B cell (primary cell): ENCODE data around the gene CEP128. TPM values are rescaled to one million over a fixed set of nuclear protein-coding genes. Genes with fewer than 3 reads are reported as not detected.

Experiments
- ATAC-seq: fragments of 200-7000 bp; cut with Tn5 transposase; one replicate; pipeline ENCODE4 v1.10.0; 2021; ENCODE audit warnings: low read depth, mild to moderate bottlenecking, moderate number of reproducible peaks, moderate library complexity
- CTCF ChIA-PET: fragments of 350-600 bp; sonication (Branson Sonifier 250); formaldehyde crosslinking; loops from one replicate; lab custom pipeline; 2021; ENCODE audit warnings: antibody characterized with exemption, inconsistent platforms; lab: Charles Lee
- POLR2A ChIA-PET: fragments of 350-600 bp; sonication (Branson Sonifier 250); formaldehyde crosslinking; loops from one replicate; lab custom pipeline; 2021; ENCODE audit warnings: antibody characterized with exemption; lab: Charles Lee
- DNase-seq: peaks from one replicate; pipeline ENCODE4 v3.0.0; 2013
- H2AFZ ChIP-seq: 2 replicates; pipeline ENCODE4 v1.6.1; 2012; ENCODE audit warnings: mild to moderate bottlenecking, low read depth, low read length; ENCODE audit not compliant: insufficient read depth, poor library complexity, severe bottlenecking
- H3K27ac ChIP-seq, 2 donors: 1 replicate in 1 of 2; 2 replicates in 1 of 2; pipeline ENCODE4 v1.5.1; 2012 to 2013; ENCODE audit warnings: low read length in 2 of 2, mild to moderate bottlenecking in 2 of 2, moderate library complexity in 1 of 2
- H3K27me3 ChIP-seq, 4 experiments: fragments of 200-600 bp in 1 of 4; sonication (generic) in 1 of 4; replicated peaks in 1 of 4; 1 replicate in 2 of 4; 2 replicates in 2 of 4; pipeline versions ENCODE4 v1.6.1 to v1.7.0; 2013 to 2016; ENCODE audit warnings: low read length in 3 of 4, mild to moderate bottlenecking in 2 of 4, mixed read lengths in 1 of 4, moderate library complexity in 1 of 4; ENCODE audit not compliant: insufficient read depth in 4 of 4, control insufficient read depth in 3 of 4; ENCODE audit errors: control extremely low read depth in 1 of 4
- H3K36me3 ChIP-seq, 2 experiments: replicated peaks in 1 of 2; 1 replicate in 1 of 2; 2 replicates in 1 of 2; pipeline versions ENCODE4 v1.6.1 to v1.7.1; 2013; ENCODE audit warnings: low read length in 1 of 2; ENCODE audit not compliant: insufficient read depth in 2 of 2, control insufficient read depth in 1 of 2; ENCODE audit errors: control extremely low read depth in 1 of 2, extremely low read depth in 1 of 2
- H3K4me1 ChIP-seq, 2 donors: fragments of 200-600 bp in 1 of 2; sonication (generic) in 1 of 2; 1 replicate in 1 of 2; 2 replicates in 1 of 2; pipeline versions ENCODE4 v1.5.1 to v1.6.1; 2013 to 2017; ENCODE audit warnings: low read length in 2 of 2; ENCODE audit not compliant: control insufficient read depth in 2 of 2, insufficient read depth in 2 of 2
- H3K4me2 ChIP-seq: replicated peaks from 2 replicates; pipeline ENCODE3; 2012; ENCODE audit warnings: mild to moderate bottlenecking, low read depth, low read length; ENCODE audit not compliant: poor library complexity, severe bottlenecking
- H3K4me3 ChIP-seq, 5 experiments: fragments of 200-600 bp in 1 of 5; sonication (generic) in 1 of 5; 1 replicate in 3 of 5; 2 replicates in 2 of 5; pipeline versions ENCODE4 v1.5.1 to v1.7.0; 2011 to 2016; ENCODE audit warnings: low read length in 4 of 5, mild to moderate bottlenecking in 4 of 5, low read depth in 2 of 5, control low read depth in 1 of 5, moderate library complexity in 1 of 5; ENCODE audit not compliant: insufficient read depth in 1 of 5; ENCODE audit errors: control extremely low read depth in 1 of 5, extremely low read depth in 1 of 5
- H3K79me2 ChIP-seq: fragments of 200-600 bp; sonication (generic); one replicate; pipeline ENCODE4 v1.6.0; 2016; ENCODE audit warnings: low read length; ENCODE audit not compliant: control insufficient read depth, insufficient read depth
- H3K9ac ChIP-seq: fragments of 200-600 bp; sonication (generic); 2 replicates; pipeline ENCODE4 v1.6.1; 2017; ENCODE audit warnings: mild to moderate bottlenecking, low read length, moderate library complexity
- H3K9me3 ChIP-seq, 3 donors: one replicate each; pipeline versions ENCODE4 v1.6.1 to v1.7.1; 2013; ENCODE audit warnings: low read length in 2 of 3; ENCODE audit not compliant: control insufficient read depth in 2 of 3, insufficient read depth in 1 of 3; ENCODE audit errors: control extremely low read depth in 1 of 3
- H4K20me1 ChIP-seq: 2 replicates; pipeline ENCODE4 v1.6.0; 2012; ENCODE audit warnings: mild to moderate bottlenecking, low read length; ENCODE audit not compliant: insufficient read depth, control insufficient read depth, poor library complexity, severe bottlenecking
- H3K27ac Mint-ChIP-seq: one replicate; pipeline ENCODE4 v1.8.0; 2021; ENCODE audit warnings: mixed read lengths
- H3K27me3 Mint-ChIP-seq: one replicate; pipeline ENCODE4 v1.8.0; 2021; ENCODE audit warnings: mixed read lengths
- H3K4me1 Mint-ChIP-seq: one replicate; pipeline ENCODE4 v1.8.0; 2021; ENCODE audit warnings: mixed read lengths
- H3K4me3 Mint-ChIP-seq: one replicate; pipeline ENCODE4 v1.8.0; 2021; ENCODE audit warnings: mixed read lengths
- H3K9me3 Mint-ChIP-seq: one replicate; pipeline ENCODE4 v1.8.0; 2022; ENCODE audit warnings: mixed read lengths; ENCODE audit not compliant: insufficient read depth
- CTCF ChIP-seq: fragments of 200-600 bp; IDR thresholded peaks from one replicate; pipeline ENCODE4 v1.8.0; 2022; ENCODE audit warnings: antibody characterized with exemption, mild to moderate bottlenecking
- EZH2 ChIP-seq: IDR thresholded peaks from 2 replicates; pipeline ENCODE4 v1.6.1; 2012; ENCODE audit warnings: borderline replicate concordance, low read depth, mild to moderate bottlenecking, moderate library complexity, low read length; ENCODE audit not compliant: insufficient read depth, poor library complexity, severe bottlenecking
- WGBS: methylation state at CpG from one replicate; pipeline ENCODE4 v1.1.5; 2013; ENCODE audit warnings: missing lambda C conversion rate; ENCODE audit not compliant: insufficient coverage; 5-methylcytosine and 5-hydroxymethylcytosine counted together
- intact Hi-C: fragments of 100-400 bp; cut with micrococcal nuclease; formaldehyde crosslinking; loops from one replicate; pipeline ENCODE4 v1.10.0; 2022
- polyA plus RNA-seq: library from polyadenylated mRNA; depleted of rRNA; stranded (reverse); fragments of >200 nt; gene quantifications from 2 replicates; pipeline ENCODE4 v1.2.3, GENCODE V29; 2012
- total RNA-seq, 2 donors: library from RNA; stranded (reverse); fragments of 120-200 nt in 1 of 2; gene quantifications; 1 replicate in 1 of 2; 2 replicates in 1 of 2; pipeline versions ENCODE4 v1.2.3 to v1.2.4, GENCODE V29; 2013 to 2022

The CEP128 gene
- total and polyA plus RNA-seq, 2 donors (not counting 1 experiment from before 2014, with no cell fraction given), result 1.1 to 31.6 TPM

- intact Hi-C loops, result no loop called here
- Mint-ChIP-seq H3K27ac (no peak overlapping the region), H3K27me3 (peaks cover 12% of the 10 kb centered on the region), H3K4me3 (no peak overlapping the region), H3K4me1 (no peaks in the 10 kb centered on the region), H3K9me3 (no peaks in the 10 kb centered on the region)
- Histone ChIP-seq H3K27ac (no peak overlapping the region), H3K79me2 (no peaks in the 10 kb centered on the region), H3K9ac (no peak overlapping the region), H2AFZ (no peak overlapping the region), H3K27me3 (no peaks in the 10 kb centered on the region), H3K4me3 (no peak overlapping the region), H3K4me2 (no peak overlapping the region), H3K36me3 (no peaks in the 10 kb centered on the region), H4K20me1 (no peaks in the 10 kb centered on the region), H3K9me3 (no peaks in the 10 kb centered on the region), H3K4me1 (no peaks in the 10 kb centered on the region)
- POLR2A ChIA-PET, result no interaction called here
- ATAC-seq (no peak), DNase-seq (no peak)
- CTCF ChIA-PET, result no interaction called here
- 86% methylated on average over 1 of the region's 2 CpGs for WGBS
- TF ChIP-seq EZH2 (no peak), CTCF (no peak)
Observed at GRCh38 chr14:80979951-80980350, 38.4 kb upstream of the CEP128 start.

GRCh38 chr14:80978403-80978802, 36.9 kb upstream of the CEP128 start:
- H3K4me1 Mint-ChIP-seq, result no peaks in the 10 kb centered on the region
- no peaks in the 10 kb centered on the region for H4K20me1 ChIP-seq
- H3K4me3 Mint-ChIP-seq, result no peak overlapping the region
- no peak overlapping the region for H3K27ac Mint-ChIP-seq
- H3K36me3 ChIP-seq, result no peaks in the 10 kb centered on the region
- intact Hi-C loops, result no loop called here
- 38% methylated on average over 2 of the region's 2 CpGs for WGBS
- no peak overlapping the region for H3K4me3 ChIP-seq
- TF ChIP-seq EZH2 (no peak), CTCF (no peak)
- ChIA-PET CTCF (interaction anchor here (0.5 to 9.6 kb wide), 2 partner anchors 9 to 153 kb away, joined by 4 to 87 read pairs; no protein-coding TSS in a partner anchor), POLR2A (interaction anchor here (1.1 kb wide), 1 partner anchor 19 kb away, joined by 3 read pairs; no protein-coding TSS in a partner anchor)
- no peaks in the 10 kb centered on the region for H3K9me3 ChIP-seq
- peak overlapping the region; percentile 19 for H2AFZ ChIP-seq
- ATAC-seq, result no peak
- no peaks in the 10 kb centered on the region for H3K27me3 ChIP-seq
- peaks cover 11% of the 10 kb centered on the region for H3K27me3 Mint-ChIP-seq
- H3K79me2 ChIP-seq, result no peaks in the 10 kb centered on the region
- H3K4me2 ChIP-seq, result no peak overlapping the region
- no peak for DNase-seq
- H3K9ac ChIP-seq, result no peak overlapping the region
- no peaks in the 10 kb centered on the region for H3K9me3 Mint-ChIP-seq
- H3K27ac ChIP-seq, result no peak overlapping the region
- H3K4me1 ChIP-seq, result no peaks in the 10 kb centered on the region
